Spleen (tissue), 11 donors: ENCODE results near the gene ACAT2. TPM values are rescaled to one million over a fixed set of nuclear protein-coding genes. Genes with fewer than 3 reads are reported as not detected.

Experiments
- DNase-seq: peaks from one replicate; pipeline ENCODE4 v3.0.0-alpha.2; 2020
- H3K27ac ChIP-seq, 8 donors: fragments of 200-600 bp; sonication (generic) in 7 of 8; 1 replicate in 4 of 8; 2 replicates in 4 of 8; pipeline versions ENCODE4 v1.5.0 to v1.8.0; 2016 to 2021; ENCODE audit warnings: inconsistent platforms in 4 of 8, mild to moderate bottlenecking in 4 of 8, moderate library complexity in 1 of 8
- H3K27me3 ChIP-seq, 7 donors: fragments of 200-600 bp; sonication (generic) in 6 of 7; replicated peaks in 1 of 7; 1 replicate in 4 of 7; 2 replicates in 3 of 7; pipeline versions ENCODE4 v1.5.0 to v1.8.0; 2016 to 2021; ENCODE audit warnings: inconsistent platforms in 3 of 7, mild to moderate bottlenecking in 1 of 7
- H3K36me3 ChIP-seq, 6 donors: fragments of 200-600 bp; sonication (generic) in 5 of 6; 1 replicate in 4 of 6; 2 replicates in 2 of 6; pipeline versions ENCODE4 v1.5.0 to v1.8.0; 2016 to 2021; ENCODE audit warnings: inconsistent platforms in 2 of 6
- H3K4me1 ChIP-seq, 6 donors: fragments of 200-600 bp; sonication (generic) in 5 of 6; 1 replicate in 3 of 6; 2 replicates in 3 of 6; pipeline versions ENCODE4 v1.5.0 to v1.8.0; 2016 to 2021; ENCODE audit warnings: inconsistent platforms in 3 of 6
- H3K4me3 ChIP-seq, 8 donors: fragments of 200-600 bp; sonication (generic) in 7 of 8; 1 replicate in 4 of 8; 2 replicates in 4 of 8; pipeline versions ENCODE4 v1.5.0 to v1.8.0; 2016 to 2021; ENCODE audit warnings: inconsistent platforms in 4 of 8, mild to moderate bottlenecking in 4 of 8, moderate library complexity in 2 of 8
- H3K9me3 ChIP-seq, 8 donors: fragments of 200-600 bp; sonication (generic) in 7 of 8; 1 replicate in 4 of 8; 2 replicates in 4 of 8; pipeline versions ENCODE4 v1.5.0 to v1.8.0; 2016 to 2021; ENCODE audit warnings: inconsistent platforms in 4 of 8
- CTCF ChIP-seq, 11 experiments: fragments of 200-600 bp in 7 of 11; fragments of 450-650 bp in 4 of 11; sonication (generic) in 4 of 11; IDR thresholded peaks in 8 of 11; conservative IDR thresholded peaks in 3 of 11; 1 replicate in 7 of 11; 2 replicates in 4 of 11; pipeline versions ENCODE4 v1.4.0 to v1.8.0; 2016 to 2021; ENCODE audit warnings: antibody characterized with exemption in 11 of 11, inconsistent platforms in 4 of 11, mild to moderate bottlenecking in 1 of 11
- POLR2A ChIP-seq, 3 donors: fragments of 450-650 bp; IDR thresholded peaks; one replicate each; pipeline ENCODE4 v1.5.1; 2017; ENCODE audit warnings: antibody characterized with exemption in 3 of 3, mild to moderate bottlenecking in 1 of 3
- POLR2AphosphoS5 ChIP-seq, 3 donors: sonication (generic); formaldehyde crosslinking; IDR thresholded peaks; one replicate each; pipeline ENCODE4 v1.5.1; 2017; ENCODE audit warnings: antibody characterized with exemption in 3 of 3
- WGBS, 5 donors: extraction: QIAGEN DNeasy Blood & Tissue Kit in 3 of 5; methylation state at CpG; one replicate each; pipeline versions ENCODE4 v1.1.5 to v1.1.7; 2013 to 2018; 5-methylcytosine and 5-hydroxymethylcytosine counted together
- intact Hi-C: fragments of 100-400 bp; cut with DNase I; formaldehyde crosslinking; loops from one replicate; pipeline ENCODE4 v1.15.0; 2023; ENCODE audit warnings: low total_unique reads
- polyA plus RNA-seq, 3 donors: library from polyadenylated mRNA; stranded (reverse); fragments of 200-250 nt; gene quantifications; one replicate each; pipeline ENCODE4 v1.2.1, GENCODE V29; 2013
- total RNA-seq, 7 donors: library from RNA; depleted of rRNA in 3 of 7; stranded (reverse); fragments of >200 nt in 3 of 7; fragmentation: NEBNext Ultra II Directional in 4 of 7; extraction: Animal tissue kit (Norgen Biotek cat#: 25700) in 4 of 7; gene quantifications; one replicate each; pipeline versions ENCODE4 v1.1.0 to v1.2.1, GENCODE V29; 2016 to 2021
- donor health status: healthy with polysubstance abuse.
- donor health status: DM: no; HTN: no; CAD: no; lungs with moderate emphysema.
- donor health status: DM: no; HTN: no; CAD: no.
- donor health status: Bipolar disorder and iron deficiency.
- donor health status: healthy.
- donor health status: DM: no; HTN: no; CAD: no.
- donor health status: DM: yes; HTN: yes; CAD: no.

Gene ACAT2
- total and polyA plus RNA-seq, 10 donors = 6.0 to 17.4 (median 13.9) TPM

- H3K27me3 ChIP-seq = no peaks in the 10 kb centered on the region
- no peak overlapping the region for H3K27ac ChIP-seq
- no peaks in the 10 kb centered on the region for H3K4me1 ChIP-seq
- H3K9me3 ChIP-seq = peaks cover 0 to 10% (median 2%) of the 10 kb centered on the region in 8 donors
- DNase-seq = no peak
- intact Hi-C loops = no loop called here
- peaks cover 0 to 92% (median 34%) of the 10 kb centered on the region in 6 donors for H3K36me3 ChIP-seq
- WGBS, 5 donors = 0 to 53% (median 2%) methylated on average over 1 of the region's 1 CpG
- no peak for TF ChIP-seq POLR2A (IDR thresholded peaks at IDR 0.05)
- no peak for TF ChIP-seq CTCF (IDR thresholded peaks at IDR 0.05 in 8 of 11, conservative IDR thresholded peaks at IDR 0.05 in 3 of 11)
- TF ChIP-seq POLR2AphosphoS5 (IDR thresholded peaks at IDR 0.05) = no peak
- H3K4me3 ChIP-seq = no peak overlapping the region
Observed at GRCh38 chr6:159772196-159772595, 10.4 kb downstream of the ACAT2 start.

GRCh38 chr6:159777240-159777904 is 15.5 kb downstream of the ACAT2 start:
- intact Hi-C loops = no loop called here
- Histone ChIP-seq H3K4me3 (no peak overlapping the region), H3K9me3 (peaks cover 0 to 2% (median 0%) of the 10 kb centered on the region in 8 donors), H3K36me3 (peaks cover 0 to 93% (median 61%) of the 10 kb centered on the region in 6 donors), H3K4me1 (peaks cover 0 to 2% (median 0%) of the 10 kb centered on the region in 6 donors), H3K27ac (no peak overlapping the region), H3K27me3 (no peaks in the 10 kb centered on the region)
- WGBS, 5 donors = 82 to 91% (median 85%) methylated on average over 7 of the region's 7 CpGs
- TF ChIP-seq CTCF (IDR thresholded peaks at IDR 0.05 in 8 of 11, conservative IDR thresholded peaks at IDR 0.05 in 3 of 11) (no peak), POLR2A (IDR thresholded peaks at IDR 0.05) (no peak), POLR2AphosphoS5 (IDR thresholded peaks at IDR 0.05) (peak in 1 of 3 donors; percentile 31)
- no peak for DNase-seq

DNA sequence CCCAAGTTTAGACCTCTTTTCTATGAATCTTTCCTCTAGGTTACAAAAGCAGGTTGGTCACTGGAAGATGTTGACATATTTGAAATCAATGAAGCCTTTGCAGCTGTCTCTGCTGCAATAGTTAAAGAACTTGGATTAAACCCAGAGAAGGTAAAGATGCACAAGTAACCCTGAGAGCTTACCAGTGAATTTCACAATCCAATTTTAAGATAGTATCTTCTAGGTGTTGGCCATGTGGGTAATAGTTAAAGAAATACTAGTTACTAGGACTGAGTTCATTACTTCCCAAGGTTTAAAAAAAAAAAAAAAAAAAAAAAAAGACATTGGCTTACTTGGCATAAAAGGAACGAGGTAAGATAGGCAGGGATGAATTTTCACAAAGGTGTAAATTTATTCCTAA is 16.3 kb downstream of the ACAT2 start:
- DNase-seq = no peak
- TF ChIP-seq CTCF (IDR thresholded peaks at IDR 0.05 in 8 of 11, conservative IDR thresholded peaks at IDR 0.05 in 3 of 11) = no peak
- TF ChIP-seq POLR2A (IDR thresholded peaks at IDR 0.05) = no peak
- TF ChIP-seq POLR2AphosphoS5 (IDR thresholded peaks at IDR 0.05) = no peak
- peaks cover 0 to 7% (median 1%) of the 10 kb centered on the region in 6 donors for H3K4me1 ChIP-seq
- H3K9me3 ChIP-seq = no peaks in the 10 kb centered on the region
- H3K27ac ChIP-seq = no peak overlapping the region
- H3K27me3 ChIP-seq = no peaks in the 10 kb centered on the region
- no peak overlapping the region for H3K4me3 ChIP-seq
- WGBS, 5 donors = 73 to 94% (median 77%) methylated on average over 1 of the region's 1 CpG
- intact Hi-C loops = no loop called here
- peaks cover 0 to 93% (median 69%) of the 10 kb centered on the region in 6 donors for H3K36me3 ChIP-seq

DNA sequence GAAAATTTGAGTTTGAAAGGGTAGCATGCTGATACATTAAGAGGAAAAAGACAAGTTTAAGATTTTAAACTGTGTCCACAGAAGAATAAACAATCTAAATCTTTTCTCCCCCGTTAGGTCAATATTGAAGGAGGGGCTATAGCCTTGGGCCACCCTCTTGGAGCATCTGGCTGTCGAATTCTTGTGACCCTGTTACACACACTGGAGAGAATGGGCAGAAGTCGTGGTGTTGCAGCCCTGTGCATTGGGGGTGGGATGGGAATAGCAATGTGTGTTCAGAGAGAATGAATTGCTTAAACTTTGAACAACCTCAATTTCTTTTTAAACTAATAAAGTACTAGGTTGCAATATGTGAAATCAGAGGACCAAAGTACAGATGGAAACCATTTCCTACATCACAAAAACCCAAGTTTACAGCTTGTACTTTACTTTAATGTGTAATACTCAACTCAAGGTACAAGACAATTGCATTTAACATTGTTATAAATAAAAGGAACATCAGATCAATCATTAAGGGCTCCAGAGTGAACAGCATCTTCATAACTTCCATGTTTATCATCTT is 16.8 kb downstream of the ACAT2 start:
- no peak overlapping the region for H3K4me3 ChIP-seq
- H3K27me3 ChIP-seq = no peaks in the 10 kb centered on the region
- no peak for DNase-seq
- H3K4me1 ChIP-seq = peaks cover 0 to 10% (median 2%) of the 10 kb centered on the region in 6 donors
- H3K36me3 ChIP-seq = peaks cover 0 to 98% (median 73%) of the 10 kb centered on the region in 6 donors
- intact Hi-C loops = no loop called here
- WGBS, 5 donors = 80 to 96% (median 87%) methylated on average over 3 of the region's 3 CpGs
- H3K27ac ChIP-seq = no peak overlapping the region
- H3K9me3 ChIP-seq = no peaks in the 10 kb centered on the region
- no peak for TF ChIP-seq POLR2AphosphoS5 (IDR thresholded peaks at IDR 0.05)
